ENCODE data around the gene SHISA6.

Gene SHISA6

DNA sequence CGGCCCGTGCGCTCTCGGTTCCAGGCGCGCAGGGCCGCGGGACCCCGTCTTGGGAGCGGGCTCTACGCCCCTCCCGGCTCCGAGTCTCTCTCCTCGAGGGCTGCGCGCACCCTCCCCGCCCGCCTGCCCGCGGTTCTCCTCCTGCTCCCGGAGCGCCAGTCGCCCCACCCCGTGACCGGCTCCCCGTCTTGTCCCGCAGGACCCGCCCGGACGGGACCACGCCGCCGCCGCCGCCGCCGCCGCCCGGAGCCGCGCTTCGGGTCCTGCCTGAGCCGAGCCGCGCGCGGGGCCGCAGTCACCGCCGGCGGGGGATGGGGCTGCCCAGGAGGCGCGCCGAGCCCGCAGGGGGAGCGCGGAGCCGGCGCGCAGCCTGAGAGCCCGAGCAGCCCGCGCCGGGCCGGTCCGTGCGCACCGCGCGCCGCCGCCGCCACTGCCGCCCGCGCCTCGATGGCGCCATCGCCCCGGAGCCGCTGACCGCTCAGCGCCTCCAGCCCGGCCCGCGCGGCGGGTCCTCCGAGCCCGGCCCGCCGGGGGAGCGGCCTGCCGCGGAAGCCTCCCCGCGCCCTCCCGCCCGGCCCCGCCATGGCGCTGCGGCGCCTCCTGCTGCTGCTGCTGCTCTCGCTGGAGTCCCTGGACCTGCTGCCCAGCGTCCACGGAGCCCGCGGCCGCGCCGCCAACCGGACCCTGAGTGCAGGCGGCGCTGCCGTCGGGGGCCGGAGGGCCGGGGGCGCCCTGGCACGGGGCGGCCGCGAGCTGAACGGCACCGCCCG is at the start of gene SHISA6:
SHISA6 (plus strand) TSS at position 373 of the 770 bp plus-strand sequence.
- DNase-seq (ENCODE audit: low spot score), result no peak
- TF ChIP-seq, protein P1, sequence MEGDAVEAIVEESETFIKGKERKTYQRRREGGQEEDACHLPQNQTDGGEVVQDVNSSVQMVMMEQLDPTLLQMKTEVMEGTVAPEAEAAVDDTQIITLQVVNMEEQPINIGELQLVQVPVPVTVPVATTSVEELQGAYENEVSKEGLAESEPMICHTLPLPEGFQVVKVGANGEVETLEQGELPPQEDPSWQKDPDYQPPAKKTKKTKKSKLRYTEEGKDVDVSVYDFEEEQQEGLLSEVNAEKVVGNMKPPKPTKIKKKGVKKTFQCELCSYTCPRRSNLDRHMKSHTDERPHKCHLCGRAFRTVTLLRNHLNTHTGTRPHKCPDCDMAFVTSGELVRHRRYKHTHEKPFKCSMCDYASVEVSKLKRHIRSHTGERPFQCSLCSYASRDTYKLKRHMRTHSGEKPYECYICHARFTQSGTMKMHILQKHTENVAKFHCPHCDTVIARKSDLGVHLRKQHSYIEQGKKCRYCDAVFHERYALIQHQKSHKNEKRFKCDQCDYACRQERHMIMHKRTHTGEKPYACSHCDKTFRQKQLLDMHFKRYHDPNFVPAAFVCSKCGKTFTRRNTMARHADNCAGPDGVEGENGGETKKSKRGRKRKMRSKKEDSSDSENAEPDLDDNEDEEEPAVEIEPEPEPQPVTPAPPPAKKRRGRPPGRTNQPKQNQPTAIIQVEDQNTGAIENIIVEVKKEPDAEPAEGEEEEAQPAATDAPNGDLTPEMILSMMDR (IDR thresholded peaks at IDR 0.05; ENCODE audit: extremely low read depth, missing control alignments), result no peak

DNA sequence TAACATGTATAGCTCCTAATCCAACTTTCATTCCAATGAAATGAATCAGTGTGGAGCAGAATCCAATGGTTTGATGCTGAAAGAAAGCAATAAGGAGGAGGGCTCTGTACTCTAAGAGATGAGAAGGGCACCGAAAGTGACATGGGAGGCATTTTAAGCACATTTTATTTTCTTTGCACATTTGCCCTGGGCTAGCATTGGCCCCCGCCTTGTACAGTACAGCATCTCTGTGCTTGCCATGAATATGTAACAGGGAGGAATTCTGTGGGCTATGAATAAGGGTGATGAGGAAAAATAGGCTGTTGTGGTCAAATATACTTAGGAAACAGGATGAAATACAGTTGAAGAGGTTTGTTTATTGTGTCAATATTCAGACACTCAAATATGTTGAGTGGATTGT is 45.2 kb upstream of the SHISA6 start:
- no peak for DNase-seq (ENCODE audit: low spot score)
- TF ChIP-seq, protein P1 (IDR thresholded peaks at IDR 0.05; ENCODE audit: extremely low read depth, missing control alignments), result no peak

DNA sequence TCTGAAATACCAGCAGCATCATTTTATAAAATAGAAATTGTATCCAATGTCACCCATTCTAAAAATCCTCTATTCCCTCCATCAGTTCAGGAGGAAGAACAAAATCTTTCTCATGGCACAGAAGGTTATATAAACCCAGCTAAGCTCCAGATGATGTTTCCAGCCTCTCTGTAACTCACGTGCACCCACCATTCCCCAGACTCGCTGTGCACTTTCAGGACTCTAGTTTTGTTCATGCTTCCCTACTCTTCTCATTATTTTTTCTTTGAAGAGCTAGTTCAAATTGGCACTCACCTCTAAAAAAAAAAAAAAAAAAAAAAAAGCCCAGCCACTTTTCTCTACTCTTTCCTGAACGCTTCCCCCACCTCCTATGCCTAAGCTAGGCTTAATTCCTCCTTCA is 36.0 kb upstream of the SHISA6 start:
- TF ChIP-seq, protein P1 (IDR thresholded peaks at IDR 0.05; ENCODE audit: extremely low read depth, missing control alignments), result no peak
- no peak for DNase-seq (ENCODE audit: low spot score)

DNA sequence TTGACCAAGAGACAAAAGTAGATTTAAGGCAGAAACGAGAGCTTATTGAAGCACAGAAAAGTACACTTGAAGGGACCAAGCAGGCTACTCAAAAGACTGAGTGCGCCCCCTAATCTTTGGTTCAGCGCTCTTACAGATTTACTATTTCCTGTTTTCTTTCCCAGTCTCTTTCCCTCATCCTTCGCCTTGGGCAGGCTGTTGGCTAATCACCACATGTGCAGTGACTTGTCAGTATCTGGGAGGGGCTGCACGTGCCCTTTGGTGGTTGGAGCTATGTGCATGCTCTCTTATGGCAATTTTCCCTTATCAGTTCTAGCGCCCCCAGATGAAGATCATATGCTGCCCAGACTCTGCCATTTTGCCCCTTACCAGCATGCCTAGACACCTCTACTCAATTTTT is 35.4 kb upstream of the SHISA6 start:
- DNase-seq (ENCODE audit: low spot score), result no peak
- TF ChIP-seq, protein P1 (IDR thresholded peaks at IDR 0.05; ENCODE audit: extremely low read depth, missing control alignments), result no peak

DNA sequence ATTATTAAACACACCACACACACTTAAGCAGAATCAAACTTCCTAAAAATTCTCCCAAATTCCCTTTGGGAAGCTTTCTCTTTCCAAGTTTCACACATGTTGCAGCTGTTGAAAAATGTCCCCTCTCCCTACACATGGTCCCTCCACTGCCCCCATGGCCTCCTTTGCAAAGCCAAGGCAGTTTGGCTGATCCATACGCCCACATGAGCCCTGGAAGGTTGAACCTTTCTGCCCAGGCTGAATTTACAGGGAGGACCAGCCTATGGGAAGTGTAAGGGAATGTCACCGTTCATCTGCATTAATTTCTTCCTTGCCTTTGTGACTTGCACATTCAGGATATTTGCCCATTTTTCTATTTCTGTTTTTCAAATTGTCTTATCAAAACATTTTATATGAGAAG is 31.1 kb upstream of the SHISA6 start:
- DNase-seq (ENCODE audit: low spot score), result no peak
- TF ChIP-seq, protein P1 (IDR thresholded peaks at IDR 0.05; ENCODE audit: extremely low read depth, missing control alignments), result no peak

DNA sequence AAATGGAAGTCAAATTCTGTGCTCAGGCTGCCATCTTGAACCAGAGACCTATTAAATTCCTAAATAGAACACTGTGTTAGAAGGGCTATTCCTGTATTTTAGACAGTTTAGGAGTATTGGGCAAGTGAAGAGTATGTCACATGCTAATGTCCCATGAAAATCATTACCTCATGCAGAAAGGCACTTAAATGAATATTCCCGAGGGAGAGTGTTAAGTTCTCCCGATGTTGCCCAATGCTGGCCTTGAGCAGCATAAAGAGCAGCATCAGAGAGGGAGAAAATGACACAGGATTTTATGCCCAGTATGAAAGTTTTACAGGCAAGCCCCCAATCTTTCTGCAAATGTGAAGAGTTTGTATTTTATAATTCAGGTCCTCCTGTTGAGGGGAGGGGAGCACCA is 28.2 kb upstream of the SHISA6 start:
- TF ChIP-seq, protein P1 (IDR thresholded peaks at IDR 0.05; ENCODE audit: extremely low read depth, missing control alignments), result no peak
- no peak for DNase-seq (ENCODE audit: low spot score)

DNA sequence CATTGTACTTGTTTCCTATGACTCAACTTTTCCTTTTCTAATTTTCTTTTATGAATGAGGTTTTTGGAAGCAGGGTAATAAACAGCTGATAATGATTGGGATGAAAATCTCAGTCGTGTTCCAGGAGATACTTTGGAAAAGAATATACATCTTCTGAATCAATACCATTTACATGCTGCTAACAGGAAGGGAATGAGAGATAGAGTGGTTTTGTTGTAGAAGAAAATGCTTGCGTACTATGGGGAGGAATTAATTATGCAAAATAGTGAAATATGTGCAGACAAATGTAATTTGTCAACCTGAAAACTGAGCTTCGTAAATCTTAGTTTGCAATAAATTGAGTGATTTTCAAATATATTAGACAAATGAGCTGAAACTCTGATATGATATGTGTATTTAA is 24.0 kb upstream of the SHISA6 start:
- no peak for DNase-seq (ENCODE audit: low spot score)
- TF ChIP-seq, protein P1 (IDR thresholded peaks at IDR 0.05; ENCODE audit: extremely low read depth, missing control alignments), result no peak

All from GM20000 (cell line).